ENCODE results near the gene APBA2. TPM values are rescaled to one million over a fixed set of nuclear protein-coding genes. Genes with fewer than 3 reads are reported as not detected.
"Not testable (repeated sequence)": the region's sequence is repeated elsewhere in the genome, so short reads cannot be mapped to it uniquely, and the experiment has no call there.

Gene APBA2
- total RNA-seq, 1 experiment from 2014 or later: not detected

DNA sequence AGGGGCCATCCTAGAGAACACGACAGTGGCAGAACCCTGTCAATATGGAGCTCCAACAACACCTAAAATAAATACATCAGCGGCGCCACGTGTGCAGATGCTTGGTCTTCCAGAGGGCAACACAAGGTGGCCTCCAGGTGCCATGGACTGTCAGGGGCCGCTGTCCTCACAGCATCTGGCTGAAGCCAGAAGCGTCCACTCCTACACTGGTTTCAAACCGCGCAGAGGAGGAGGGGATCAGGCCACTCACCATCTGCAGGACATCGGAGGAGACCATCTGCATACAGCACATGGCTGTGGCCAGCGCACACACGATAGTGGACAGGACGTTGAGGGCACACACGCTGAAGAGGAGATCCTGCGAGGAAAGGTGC is 265.7 kb downstream of the APBA2 start:
- Histone ChIP-seq H3K36me3 (ENCODE audit: insufficient read depth, low read length) (no peaks in the 10 kb centered on the region), H3K9ac (ENCODE audit: low read length) (no peak overlapping the region), H3K27me3 (ENCODE audit: low read length) (no peaks in the 10 kb centered on the region), H2AFZ (ENCODE audit: low read length) (no peak overlapping the region), H3K79me2 (ENCODE audit: low read length) (no peaks in the 10 kb centered on the region), H3K4me1 (ENCODE audit: low read length) (no peaks in the 10 kb centered on the region), H3K27ac (ENCODE audit: low read length) (no peak overlapping the region), H3K4me3 (ENCODE audit: low read length) (no peak overlapping the region), H3K9me2 (replicated peaks; ENCODE audit: insufficient read depth, low read length) (no peaks in the 10 kb centered on the region), H3K9me3 (ENCODE audit: low read length) (no peaks in the 10 kb centered on the region; the same call in 1 of the 2 replicates), H3K4me2 (ENCODE audit: low read depth, low read length, poor library complexity, severe bottlenecking) (no peak overlapping the region), H4K20me1 (ENCODE audit: insufficient read depth, low read depth, low read length) (no peaks in the 10 kb centered on the region)
- no peak for DNase-seq

DNA sequence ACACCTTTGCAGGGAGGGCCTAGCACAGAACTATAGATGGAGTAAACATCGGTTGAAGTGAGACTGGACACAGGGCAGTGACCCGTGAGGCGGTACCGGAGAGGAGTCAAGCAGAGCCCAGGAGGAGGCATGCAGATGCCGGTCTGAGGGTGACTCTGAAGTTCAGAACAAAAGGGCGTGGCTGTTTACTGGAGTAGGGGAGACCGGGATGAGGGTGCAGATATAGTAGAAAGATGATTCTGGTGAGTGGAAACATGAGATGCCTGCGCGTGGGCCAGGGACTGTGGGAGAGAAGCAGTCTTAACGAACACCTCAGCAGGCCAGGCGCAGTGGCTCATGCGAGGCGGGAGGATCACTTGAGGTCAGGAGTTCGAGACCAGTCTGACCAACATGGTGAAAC is 270.7 kb downstream of the APBA2 start:
- no peaks in the 10 kb centered on the region for H3K36me3 ChIP-seq (ENCODE audit: insufficient read depth, low read length)
- no peak overlapping the region for H3K9ac ChIP-seq (ENCODE audit: low read length)
- H3K4me1 ChIP-seq (ENCODE audit: low read length): no peaks in the 10 kb centered on the region
- no peaks in the 10 kb centered on the region for H4K20me1 ChIP-seq (ENCODE audit: insufficient read depth, low read depth, low read length)
- no peak overlapping the region for H3K27ac ChIP-seq (ENCODE audit: low read length)
- no peak for DNase-seq
- no peak overlapping the region for H3K4me2 ChIP-seq (ENCODE audit: low read depth, low read length, poor library complexity, severe bottlenecking)
- no peak overlapping the region for H3K4me3 ChIP-seq (ENCODE audit: low read length)
- no peaks in the 10 kb centered on the region for H3K79me2 ChIP-seq (ENCODE audit: low read length)
- peaks cover 7% of the 10 kb centered on the region for H3K9me3 ChIP-seq (ENCODE audit: low read length)
- no peak overlapping the region for H2AFZ ChIP-seq (ENCODE audit: low read length)
- no peaks in the 10 kb centered on the region for H3K9me2 ChIP-seq (replicated peaks; ENCODE audit: insufficient read depth, low read length)
- H3K27me3 ChIP-seq (ENCODE audit: low read length): no peaks in the 10 kb centered on the region

DNA sequence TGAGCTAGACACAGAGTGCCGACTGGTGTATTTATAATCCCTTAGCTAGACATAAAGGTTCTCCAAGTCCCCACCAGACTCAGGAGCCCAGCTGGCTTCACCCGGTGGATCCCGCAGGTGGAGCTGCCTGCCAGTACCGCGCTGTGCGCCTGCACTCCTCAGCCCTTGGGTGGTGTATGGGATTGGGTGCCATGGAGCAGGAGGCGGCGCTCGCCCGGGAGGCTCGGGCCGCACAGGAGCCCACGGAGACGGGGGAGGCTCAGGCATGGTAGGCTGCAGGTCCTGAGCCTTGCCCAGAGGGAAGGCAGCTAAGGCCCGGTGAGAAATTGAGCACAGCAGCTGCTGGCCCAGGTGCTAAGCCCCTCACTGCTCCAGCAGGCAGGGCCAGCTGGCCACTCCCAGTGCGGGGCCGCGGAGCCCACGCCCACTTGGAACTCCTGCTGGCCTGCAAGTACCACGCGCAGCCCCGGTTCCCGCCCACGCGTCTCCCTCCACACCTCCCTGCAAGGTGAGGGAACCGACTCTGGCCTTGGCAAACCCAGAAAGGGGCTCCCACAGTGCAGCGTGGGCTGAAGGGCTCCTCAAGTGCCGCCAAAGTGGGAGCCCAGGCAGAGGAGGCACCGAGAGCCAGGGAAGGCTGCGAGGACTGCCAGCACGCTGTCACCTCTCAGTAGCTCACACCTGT is 274.1 kb downstream of the APBA2 start:
- Histone ChIP-seq H3K9me3 (ENCODE audit: low read length) (peaks cover 7% of the 10 kb centered on the region), H4K20me1 (ENCODE audit: insufficient read depth, low read depth, low read length) (no peaks in the 10 kb centered on the region), H3K4me1 (ENCODE audit: low read length) (no peaks in the 10 kb centered on the region), H3K4me3 (ENCODE audit: low read length) (no peak overlapping the region), H3K9me2 (replicated peaks; ENCODE audit: insufficient read depth, low read length) (no peaks in the 10 kb centered on the region), H3K9ac (ENCODE audit: low read length) (no peak overlapping the region), H3K36me3 (ENCODE audit: insufficient read depth, low read length) (no peaks in the 10 kb centered on the region), H3K27me3 (ENCODE audit: low read length) (no peaks in the 10 kb centered on the region), H2AFZ (ENCODE audit: low read length) (no peak overlapping the region), H3K27ac (ENCODE audit: low read length) (no peak overlapping the region), H3K79me2 (ENCODE audit: low read length) (no peaks in the 10 kb centered on the region), H3K4me2 (ENCODE audit: low read depth, low read length, poor library complexity, severe bottlenecking) (no peak overlapping the region)
- no peak for DNase-seq

DNA sequence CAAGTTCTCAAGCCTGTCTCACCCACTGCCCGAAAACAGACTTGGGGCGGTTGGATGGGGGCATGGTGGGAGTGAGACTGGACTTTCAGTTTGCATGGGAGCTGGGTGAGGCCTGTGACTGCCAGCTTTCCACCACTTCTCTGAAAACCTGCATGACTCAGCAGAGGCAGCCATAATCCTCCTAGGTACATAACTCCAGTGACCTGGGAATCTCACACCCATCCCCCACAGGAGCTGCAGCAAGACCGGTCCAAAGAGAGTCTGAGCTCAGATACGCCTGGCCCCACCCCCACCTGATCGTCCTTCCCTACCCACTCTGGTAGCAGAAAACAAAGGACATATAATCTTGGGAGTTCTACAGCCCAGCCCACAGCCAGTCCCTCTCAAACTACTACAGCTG is 276.6 kb downstream of the APBA2 start:
- no peaks in the 10 kb centered on the region for H3K9me2 ChIP-seq (replicated peaks; ENCODE audit: insufficient read depth, low read length)
- DNase-seq: no peak
- H3K4me3 ChIP-seq (ENCODE audit: low read length): no peak overlapping the region
- H3K9ac ChIP-seq (ENCODE audit: low read length): no peak overlapping the region
- H3K27me3 ChIP-seq (ENCODE audit: low read length): no peaks in the 10 kb centered on the region
- H3K27ac ChIP-seq (ENCODE audit: low read length): no peak overlapping the region
- H3K4me1 ChIP-seq (ENCODE audit: low read length): no peaks in the 10 kb centered on the region
- peaks cover 7% of the 10 kb centered on the region for H3K9me3 ChIP-seq (ENCODE audit: low read length)
- no peaks in the 10 kb centered on the region for H4K20me1 ChIP-seq (ENCODE audit: insufficient read depth, low read depth, low read length)
- H3K4me2 ChIP-seq (ENCODE audit: low read depth, low read length, poor library complexity, severe bottlenecking): no peak overlapping the region
- H2AFZ ChIP-seq (ENCODE audit: low read length): no peak overlapping the region
- no peaks in the 10 kb centered on the region for H3K36me3 ChIP-seq (ENCODE audit: insufficient read depth, low read length)
- H3K79me2 ChIP-seq (ENCODE audit: low read length): no peaks in the 10 kb centered on the region

DNA sequence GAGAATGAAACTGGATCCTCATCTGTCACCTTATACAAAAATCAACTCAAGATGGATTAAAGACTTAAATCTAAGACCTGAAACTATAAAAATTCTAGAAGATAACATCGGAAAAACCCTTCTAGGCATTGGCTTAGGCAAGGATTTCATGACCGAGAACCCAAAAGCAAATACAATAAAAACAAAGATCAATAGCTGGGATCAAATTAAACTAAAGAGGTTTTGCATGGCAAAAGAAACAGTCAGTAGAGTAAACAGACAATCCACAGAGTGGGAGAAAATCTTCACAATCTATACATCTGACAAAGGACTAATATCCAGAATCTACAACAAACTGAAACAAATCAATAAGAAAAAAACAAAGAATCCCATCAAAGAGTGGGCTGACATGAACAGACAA is 281.3 kb downstream of the APBA2 start:
- not testable (repeated sequence) for H3K27me3 ChIP-seq (ENCODE audit: low read length); H3K4me1 ChIP-seq (ENCODE audit: low read length); H3K9ac ChIP-seq (ENCODE audit: low read length); H4K20me1 ChIP-seq (ENCODE audit: insufficient read depth, low read depth, low read length); DNase-seq; H3K27ac ChIP-seq (ENCODE audit: low read length); H2AFZ ChIP-seq (ENCODE audit: low read length); H3K36me3 ChIP-seq (ENCODE audit: insufficient read depth, low read length); H3K4me2 ChIP-seq (ENCODE audit: low read depth, low read length, poor library complexity, severe bottlenecking); H3K9me2 ChIP-seq (replicated peaks; ENCODE audit: insufficient read depth, low read length); H3K4me3 ChIP-seq (ENCODE audit: low read length); H3K79me2 ChIP-seq (ENCODE audit: low read length); H3K9me3 ChIP-seq (ENCODE audit: low read length)

Other genes with a start within 250 kb of the APBA2 start
- not detected in 2 replicates for gene GOLGA8M, start 173.6 kb upstream of the APBA2 start, total RNA-seq (2014; rRNA removed; shearing (Covaris generic); ENCODE audit: low replicate concordance)
- not detected in 2 replicates for gene GOLGA6L7, start 37.3 kb upstream of the APBA2 start, total RNA-seq (2014; rRNA removed; shearing (Covaris generic); ENCODE audit: low replicate concordance)